ENCODE measurements around the gene ASB18.

The ASB18 gene

DNA sequence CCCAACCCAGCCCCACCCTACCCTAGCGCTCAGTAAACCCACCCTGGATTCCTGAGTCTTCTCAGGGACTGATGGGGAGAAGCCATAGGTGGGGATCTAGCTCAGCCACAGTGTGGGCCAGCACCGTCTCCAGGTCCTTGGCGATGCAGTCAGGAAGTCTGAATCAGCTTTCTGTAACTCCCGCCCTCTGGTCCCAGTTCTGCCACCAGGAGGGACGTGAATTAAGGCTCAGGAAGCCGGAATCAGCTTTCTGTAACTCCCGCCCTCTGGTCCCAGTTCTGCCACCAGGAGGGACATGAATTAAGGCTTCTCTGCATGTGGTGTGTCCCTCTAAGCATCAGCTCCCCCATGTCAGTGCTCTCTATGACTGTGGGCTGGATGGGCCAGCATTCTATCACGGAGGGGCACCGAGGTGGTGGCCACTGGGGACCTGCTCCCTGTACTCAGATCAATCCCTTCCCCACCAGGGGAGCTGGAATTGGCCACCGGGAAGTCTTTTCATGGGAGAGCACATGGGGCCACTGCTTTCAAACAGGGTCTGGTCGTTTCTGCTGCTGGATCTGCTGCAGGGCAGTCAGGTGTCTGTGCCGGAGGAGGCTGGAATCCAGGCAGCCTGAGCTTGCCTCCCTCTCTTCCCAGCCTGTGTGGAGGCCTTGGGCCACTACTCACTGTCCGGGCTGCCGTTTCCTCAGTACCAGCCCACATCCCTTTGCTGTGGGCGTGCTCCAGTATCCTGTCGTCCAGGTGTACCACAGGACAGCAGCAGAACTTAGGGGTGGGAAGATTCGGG lies 24.7 kb downstream of the ASB18 start:
- DNase-seq = no peak

DNA sequence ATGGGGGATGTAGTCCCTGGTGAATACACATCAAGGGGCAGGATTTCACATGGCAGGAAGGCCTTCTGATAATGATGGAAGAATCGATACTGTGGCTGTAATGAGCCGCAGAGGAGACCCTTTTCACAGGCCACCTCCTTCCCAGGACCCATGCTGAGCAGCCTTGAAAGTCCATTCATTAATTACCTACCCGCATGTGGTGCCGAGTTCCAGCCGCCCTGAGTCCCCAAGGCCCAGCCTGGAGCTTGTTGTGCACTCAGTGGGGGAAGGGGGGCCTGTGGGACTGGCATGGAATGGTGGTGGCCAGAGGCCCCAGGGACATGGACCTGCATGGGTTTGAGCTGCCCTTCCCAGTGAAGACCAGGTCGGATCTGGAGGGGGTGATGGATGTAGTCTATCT lies 25.5 kb downstream of the ASB18 start:
- DNase-seq = no peak

- no peak for DNase-seq
Measured at GRCh38 chr2:236237468-236238190, 26.6 kb downstream of the ASB18 start.

- no peak for DNase-seq
Measured at GRCh38 chr2:236236559-236237452, 27.4 kb downstream of the ASB18 start.

- DNase-seq = no peak
Measured at GRCh38 chr2:236229186-236229585, 35.0 kb downstream of the ASB18 start.

- DNase-seq = no peak
Measured at GRCh38 chr2:236223675-236224074, 40.5 kb downstream of the ASB18 start.

DNA sequence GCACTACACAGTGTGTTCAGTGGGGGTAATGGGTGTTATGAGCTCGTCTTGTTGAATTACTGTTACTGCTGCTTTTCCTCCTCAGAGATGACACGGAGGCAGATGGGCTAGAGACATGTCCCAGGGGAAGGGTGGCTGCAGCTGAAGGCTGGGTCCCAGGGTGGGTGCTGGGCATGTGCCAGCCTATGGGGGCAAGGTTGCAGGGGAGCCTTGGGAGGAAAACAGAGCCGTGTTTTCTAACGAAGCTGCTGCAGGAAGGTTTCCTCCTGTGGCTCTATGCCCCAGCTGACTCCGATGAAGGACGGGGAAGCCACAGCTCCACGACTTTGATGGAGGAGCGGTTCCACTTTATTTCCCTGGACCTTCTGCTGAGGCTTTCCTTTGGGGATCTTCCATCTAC lies 42.4 kb downstream of the ASB18 start:
- no peak for DNase-seq

GRCh38 chr2:236219411-236219810 lies 44.8 kb downstream of the ASB18 start:
- DNase-seq = no peak

DNA sequence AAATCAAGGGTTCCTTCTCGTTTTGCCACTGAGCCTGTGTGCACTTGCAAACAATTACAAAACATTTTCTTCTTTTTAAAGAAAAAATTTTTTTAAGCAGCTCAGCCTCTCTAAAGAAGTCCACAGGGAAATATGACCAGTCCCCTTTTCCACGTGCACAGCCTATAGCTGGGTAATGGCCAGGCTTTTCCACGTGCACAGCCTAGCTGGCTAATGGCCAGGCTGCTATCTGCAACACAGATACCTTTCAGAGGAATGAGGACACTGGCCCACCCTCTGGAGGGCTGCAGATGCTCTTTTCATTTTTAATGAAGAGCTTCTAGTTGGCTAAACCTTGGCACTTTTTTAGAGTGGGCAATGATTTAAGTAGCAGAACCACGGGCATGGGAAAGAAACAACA lies 46.3 kb downstream of the ASB18 start:
- DNase-seq = no peak

- DNase-seq = no peak
Measured at GRCh38 chr2:236216711-236217110, 47.5 kb downstream of the ASB18 start.

- no peak for DNase-seq
Measured at GRCh38 chr2:236215761-236216333, 48.4 kb downstream of the ASB18 start.

DNA sequence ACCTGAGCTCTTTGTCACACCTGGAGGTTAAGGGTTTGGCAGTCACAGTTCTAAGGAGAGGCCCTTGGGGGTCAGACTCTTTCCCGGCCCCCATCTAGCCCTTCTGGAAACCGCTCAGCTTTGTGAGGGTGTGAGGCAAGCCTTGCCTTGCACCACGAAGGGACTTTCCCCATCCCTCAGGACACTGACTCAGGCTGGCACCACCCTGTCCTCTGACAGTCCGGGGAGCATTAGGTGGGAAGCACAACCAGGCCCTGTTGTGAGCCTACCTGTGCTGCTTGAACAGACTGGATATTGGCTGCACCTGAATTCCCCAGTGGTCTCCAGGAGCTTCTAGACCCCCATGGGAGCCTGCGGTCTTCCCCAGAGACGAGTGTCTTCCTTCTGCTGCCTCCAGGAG lies 49.0 kb downstream of the ASB18 start:
- DNase-seq = no peak

- no peak for DNase-seq
Measured at GRCh38 chr2:236214376-236214995, 49.7 kb downstream of the ASB18 start.

DNA sequence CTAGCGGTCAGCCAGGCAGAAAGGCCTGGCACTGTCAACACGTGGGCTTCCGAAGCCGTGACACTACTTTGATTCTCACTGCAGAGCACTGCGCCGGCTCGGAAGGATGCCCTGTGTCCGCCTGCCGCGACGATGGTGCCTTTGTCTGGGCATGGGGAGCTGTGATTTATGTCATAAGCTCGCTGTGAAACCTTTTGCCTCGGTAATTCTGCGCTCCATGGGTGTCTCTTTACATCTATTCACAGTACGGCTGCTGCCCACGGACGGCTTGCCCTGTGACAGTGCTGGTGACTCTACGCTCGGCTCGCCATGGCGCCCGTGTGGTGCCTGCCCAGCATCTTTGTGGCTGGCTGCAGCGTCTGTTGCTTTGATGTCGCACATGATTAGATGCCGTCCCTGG lies 52.9 kb downstream of the ASB18 start:
- no peak for DNase-seq

- no peak for DNase-seq
Measured at GRCh38 chr2:236210536-236210935, 53.7 kb downstream of the ASB18 start.

GRCh38 chr2:236209996-236210395 lies 54.2 kb downstream of the ASB18 start:
- no peak for DNase-seq

GRCh38 chr2:236209535-236209934 lies 54.7 kb downstream of the ASB18 start:
- no peak for DNase-seq

DNA sequence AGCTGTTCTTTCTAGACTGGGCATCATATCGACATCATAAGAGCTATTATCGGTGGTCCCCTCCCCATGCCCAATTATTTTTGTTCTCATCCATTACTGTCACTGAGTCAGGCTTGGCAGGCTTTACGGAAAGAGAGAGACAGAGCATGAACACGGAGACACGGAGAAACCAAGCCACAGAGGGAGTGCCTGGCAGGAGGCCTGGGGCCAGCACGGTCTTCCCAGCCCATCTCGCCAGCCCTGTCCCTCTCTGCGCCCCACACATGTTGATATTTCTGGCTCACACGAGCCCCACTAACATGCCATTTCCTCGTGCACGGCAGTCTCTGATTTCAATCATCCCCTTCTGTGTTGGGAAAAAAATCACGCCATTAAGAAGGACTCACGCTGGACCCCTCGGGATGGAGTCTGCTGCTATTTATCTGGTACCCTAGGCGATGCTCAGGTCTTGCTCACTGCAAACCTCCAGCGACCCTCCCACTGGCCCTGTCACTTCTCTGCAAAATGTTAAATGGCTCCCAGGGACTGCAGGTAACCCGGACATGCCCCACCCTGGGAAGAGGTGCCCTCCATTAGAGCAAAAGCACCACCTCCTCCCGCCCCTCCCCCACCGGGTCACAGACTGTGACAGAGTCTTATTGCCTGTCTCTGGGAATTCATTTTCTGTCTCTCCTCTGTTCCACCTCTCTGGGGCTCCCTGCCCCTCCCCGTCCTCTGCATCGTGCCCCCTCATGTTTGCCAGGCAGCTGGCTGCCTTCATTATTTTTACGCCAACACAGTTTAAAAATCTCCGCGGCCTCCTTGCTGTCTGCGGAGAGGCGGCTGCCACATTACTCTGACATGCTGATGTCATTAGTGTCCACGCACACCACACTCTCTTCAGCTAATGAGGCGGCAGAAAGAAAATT lies 55.9 kb downstream of the ASB18 start:
- no peak for DNase-seq

- no peak for DNase-seq
Measured at GRCh38 chr2:236207472-236207871, 56.7 kb downstream of the ASB18 start.

- no peak for DNase-seq
Measured at GRCh38 chr2:236205867-236206645, 58.1 kb downstream of the ASB18 start.

DNA sequence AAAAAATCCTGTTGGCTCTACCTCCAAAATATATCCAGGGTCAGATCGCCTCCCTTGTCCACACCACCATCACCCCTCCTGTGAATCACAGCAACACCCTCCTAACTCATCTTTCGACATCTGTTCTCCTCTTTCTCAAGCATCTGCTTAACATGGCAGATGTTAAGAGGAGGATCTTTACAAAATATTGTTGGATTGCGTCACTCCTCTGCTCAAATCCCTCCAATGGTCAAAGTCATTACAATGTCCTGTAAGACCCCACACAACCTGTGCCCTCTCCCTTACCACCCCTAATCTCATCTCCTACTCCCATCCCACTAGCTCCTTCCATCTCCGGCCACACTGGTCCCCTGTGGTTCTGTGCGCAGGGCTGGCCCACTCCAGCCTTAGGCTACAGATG lies 59.3 kb downstream of the ASB18 start:
- no peak for DNase-seq

Data from NK-92 treated with Interleukin-12 subunit alpha and Interleukin-12 subunit beta, amount 100 ng/mL, for 24 hours (cell line).